NCI-H345 treated with DMSO at 0.1 percent for 48 hours (cell line): ENCODE results near the gene NRIP3.

Experiments
- DNase-seq: peaks from one replicate; lab custom pipeline; 2025; ENCODE audit not compliant: unreplicated experiment; lab: John Stamatoyannopoulos, UW

The NRIP3 gene

DNA sequence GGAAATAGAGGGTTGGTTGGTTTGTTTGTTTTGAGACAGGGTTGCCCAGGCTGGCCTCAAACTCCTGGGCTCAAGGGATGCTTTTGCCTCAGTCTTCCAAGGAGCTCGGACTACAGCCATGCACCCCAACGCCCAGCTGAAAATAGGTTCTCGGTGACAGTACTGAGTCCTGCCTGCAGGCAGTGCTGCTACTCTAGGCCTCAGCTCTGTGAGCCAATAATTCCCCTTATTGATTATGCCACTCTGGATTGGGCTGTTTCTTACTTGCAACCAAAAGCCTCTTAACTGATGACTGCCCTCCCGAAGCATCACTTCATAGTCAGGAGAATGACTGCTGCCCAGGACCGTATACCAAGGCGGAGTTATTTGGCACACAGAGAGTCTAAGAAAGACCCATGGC, 69.9 kb downstream of the NRIP3 start:
- no peak for DNase-seq

GRCh38 chr11:8932564-8933180, 71.1 kb downstream of the NRIP3 start, which contains the start of gene C11orf16:
TSS of gene C11orf16 (minus strand) at chr11:8932947. CDS start at chr11:8932308, 639 bp downstream.
- DNase-seq = no peak
